CD14-positive monocyte (primary cell): ENCODE measurements around the gene PKD1. TPM values are rescaled to one million over a fixed set of nuclear protein-coding genes. Genes with fewer than 3 reads are reported as not detected.
A peak's percentile ranks its signal among the peaks of the same experiment; 100 is the strongest.

Experiments used
- DNase-seq, 3 donors: peaks; one replicate each; pipeline ENCODE4 v3.0.0-alpha.2; 2011 to 2022
- H2AFZ ChIP-seq: 2 replicates; pipeline ENCODE4 v1.6.0; 2012; ENCODE audit warnings: mild to moderate bottlenecking, low read depth, low read length, inconsistent platforms; ENCODE audit not compliant: insufficient read depth, poor library complexity, severe bottlenecking
- H3K27ac ChIP-seq, 2 donors: 1 replicate in 1 of 2; 2 replicates in 1 of 2; pipeline ENCODE4 v1.5.1; 2012 to 2013; ENCODE audit warnings: low read length in 2 of 2, control low read depth in 1 of 2, inconsistent platforms in 1 of 2, low read depth in 1 of 2, mild to moderate bottlenecking in 1 of 2
- H3K27me3 ChIP-seq, 2 donors: one replicate each; pipeline versions ENCODE4 v1.6.0 to v1.6.1; 2011 to 2013; ENCODE audit warnings: low read length in 2 of 2; ENCODE audit not compliant: control insufficient read depth in 2 of 2, insufficient read depth in 2 of 2
- H3K36me3 ChIP-seq, 2 donors: replicated peaks in 1 of 2; 1 replicate in 1 of 2; 2 replicates in 1 of 2; pipeline versions ENCODE4 v1.5.1 to v1.6.1; 2012 to 2013; ENCODE audit warnings: low read length in 2 of 2, control low read depth in 1 of 2, inconsistent platforms in 1 of 2, mild to moderate bottlenecking in 1 of 2; ENCODE audit not compliant: insufficient read depth in 2 of 2, control insufficient read depth in 1 of 2
- H3K4me1 ChIP-seq, 2 donors: 1 replicate in 1 of 2; 2 replicates in 1 of 2; pipeline versions ENCODE4 v1.5.1 to v1.6.1; 2012 to 2013; ENCODE audit warnings: low read length in 2 of 2, control low read depth in 1 of 2, inconsistent platforms in 1 of 2, mild to moderate bottlenecking in 1 of 2, moderate library complexity in 1 of 2; ENCODE audit not compliant: insufficient read depth in 2 of 2, control insufficient read depth in 1 of 2
- H3K4me2 ChIP-seq: replicated peaks from 2 replicates; pipeline ENCODE3; 2012; ENCODE audit warnings: low read length, moderate library complexity, mild to moderate bottlenecking; ENCODE audit not compliant: poor library complexity, severe bottlenecking; ENCODE audit errors: extremely low read depth
- H3K4me3 ChIP-seq, 3 experiments: fragments of 200-600 bp in 1 of 3; sonication (generic) in 1 of 3; replicated peaks in 1 of 3; 1 replicate in 2 of 3; 2 replicates in 1 of 3; pipeline ENCODE4 v1.5.1; 2011 to 2013; ENCODE audit warnings: low read length in 3 of 3, mild to moderate bottlenecking in 3 of 3, control low read depth in 2 of 3, low read depth in 2 of 3, inconsistent platforms in 1 of 3, moderate library complexity in 1 of 3
- H3K79me2 ChIP-seq: 2 replicates; pipeline ENCODE4 v1.6.0; 2012; ENCODE audit warnings: mild to moderate bottlenecking, control low read depth, inconsistent platforms, low read length, moderate library complexity; ENCODE audit not compliant: insufficient read depth
- H3K9ac ChIP-seq: 2 replicates; pipeline ENCODE4 v1.6.0; 2017; ENCODE audit warnings: low read length, mild to moderate bottlenecking; ENCODE audit not compliant: insufficient read depth, poor library complexity, severe bottlenecking
- H3K9me3 ChIP-seq, 2 donors: replicated peaks in 1 of 2; 1 replicate in 1 of 2; 2 replicates in 1 of 2; pipeline versions ENCODE4 v1.5.1 to v1.6.1; 2012 to 2013; ENCODE audit warnings: low read length in 2 of 2, control low read depth in 1 of 2; ENCODE audit not compliant: control insufficient read depth in 1 of 2, insufficient read depth in 1 of 2
- H4K20me1 ChIP-seq: 2 replicates; pipeline ENCODE4 v1.6.0; 2012; ENCODE audit warnings: mild to moderate bottlenecking, low read length, control low read depth, moderate library complexity; ENCODE audit not compliant: insufficient read depth
- H3K27ac Mint-ChIP-seq, 7 donors: one replicate each; pipeline ENCODE4 v1.8.0; 2020; ENCODE audit warnings: mild to moderate bottlenecking in 7 of 7, mixed read lengths in 7 of 7, moderate library complexity in 6 of 7, inconsistent platforms in 2 of 7
- H3K27me3 Mint-ChIP-seq, 3 donors: one replicate each; pipeline ENCODE4 v1.8.0; 2021 to 2022; ENCODE audit warnings: low read depth in 3 of 3, mild to moderate bottlenecking in 3 of 3, mixed read lengths in 3 of 3, moderate library complexity in 3 of 3, inconsistent platforms in 1 of 3
- H3K36me3 Mint-ChIP-seq, 2 donors: one replicate each; pipeline ENCODE4 v1.8.0; 2020; ENCODE audit warnings: mixed read lengths in 2 of 2, inconsistent platforms in 1 of 2, mild to moderate bottlenecking in 1 of 2
- H3K4me1 Mint-ChIP-seq: one replicate; pipeline ENCODE4 v1.8.0; 2020; ENCODE audit warnings: mild to moderate bottlenecking, mixed read lengths
- H3K4me3 Mint-ChIP-seq, 2 donors: one replicate each; pipeline ENCODE4 v1.8.0; 2020; ENCODE audit warnings: mild to moderate bottlenecking in 2 of 2, mixed read lengths in 2 of 2, moderate library complexity in 1 of 2
- H3K9me3 Mint-ChIP-seq, 7 donors: one replicate each; pipeline ENCODE4 v1.8.0; 2020 to 2022; ENCODE audit warnings: mixed read lengths in 7 of 7, mild to moderate bottlenecking in 6 of 7, moderate library complexity in 6 of 7, inconsistent platforms in 2 of 7
- WGBS: methylation state at CpG from one replicate; pipeline ENCODE4 v1.1.5; 2013; ENCODE audit warnings: missing lambda C conversion rate; ENCODE audit not compliant: insufficient coverage; 5-methylcytosine and 5-hydroxymethylcytosine counted together
- intact Hi-C, 2 donors: fragments of 100-400 bp; cut with micrococcal nuclease; formaldehyde crosslinking; loops; one replicate each; pipeline versions ENCODE4 v1.15.0 to v1.15.1; 2023
- polyA plus RNA-seq, 3 donors: library from polyadenylated mRNA; depleted of rRNA in 1 of 3; unstranded in 2 of 3; stranded (reverse) in 1 of 3; fragments of 300-500 nt in 2 of 3; fragments of >200 nt in 1 of 3; fragmentation: Illumina TruSeq in 2 of 3; gene quantifications; 1 replicate in 2 of 3; 2 replicates in 1 of 3; pipeline ENCODE4 v1.2.3, GENCODE V29; 2012 to 2021
- TF ChIP-seq, protein P1 (sequence below): fragments of 200-600 bp; IDR thresholded peaks from one replicate; pipeline ENCODE4 v1.8.0; 2022; ENCODE audit warnings: antibody characterized with exemption, mild to moderate bottlenecking

Gene PKD1
- polyA plus RNA-seq, 3 donors, result 0.22 to 53.8 (median 1.6) TPM

DNA sequence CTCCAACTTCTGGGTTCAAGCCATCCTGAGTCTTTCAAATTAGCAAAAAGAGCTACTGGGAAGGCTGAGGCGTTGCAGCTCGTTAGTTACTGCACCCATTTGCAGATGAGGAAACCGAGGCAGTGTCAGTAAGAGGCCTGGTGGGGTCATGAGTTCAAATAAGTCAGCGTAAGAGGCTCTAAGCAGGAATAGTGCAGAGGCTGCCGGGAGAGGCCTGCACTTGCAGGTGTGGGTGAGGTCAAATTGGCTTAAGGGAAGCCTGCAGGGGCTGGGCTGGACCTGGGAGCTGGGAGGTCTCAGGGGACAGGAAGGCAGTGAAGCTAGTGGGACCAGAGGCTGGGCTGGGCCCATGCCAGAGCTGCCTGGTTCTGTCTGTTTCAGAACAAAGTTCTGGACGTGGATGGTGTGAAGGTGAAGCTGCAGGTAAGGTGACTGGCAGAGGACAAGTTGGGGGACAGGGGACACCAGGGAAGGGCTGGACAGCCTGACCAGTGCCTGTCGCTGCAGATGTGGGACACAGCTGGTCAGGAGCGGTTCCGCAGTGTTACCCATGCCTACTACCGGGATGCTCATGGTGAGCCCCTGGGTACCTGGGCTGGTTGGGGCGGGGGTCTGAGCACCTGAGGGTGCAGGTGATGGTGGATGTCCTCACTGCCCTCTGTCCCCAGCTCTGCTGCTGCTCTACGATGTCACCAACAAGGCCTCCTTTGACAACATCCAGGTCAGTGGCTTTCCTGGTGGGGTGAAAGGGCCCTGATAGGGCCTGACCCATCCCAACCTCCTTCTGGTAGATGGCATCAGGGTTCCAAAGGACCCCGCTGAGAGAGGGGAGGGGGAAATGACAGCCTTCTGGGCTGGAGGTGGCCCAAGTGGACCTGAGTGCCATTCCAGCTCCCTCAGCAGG is 15.7 kb upstream of the PKD1 start:
- no peak for DNase-seq
- H3K36me3 ChIP-seq, result peaks cover 3 to 9% of the 10 kb centered on the region in 2 donors
- Mint-ChIP-seq H3K27ac (peak overlapping the region in 1 of 7 donors; percentile 19), H3K9me3 (peaks cover 0 to 6% (median 0%) of the 10 kb centered on the region in 7 donors), H3K4me1 (peaks cover 53% of the 10 kb centered on the region), H3K4me3 (no peak overlapping the region), H3K36me3 (peaks cover 10 to 18% of the 10 kb centered on the region in 2 donors), H3K27me3 (peaks cover 13 to 30% (median 15%) of the 10 kb centered on the region in 3 donors)
- H3K27ac ChIP-seq, result no peak overlapping the region
- H4K20me1 ChIP-seq, result peaks cover 69% of the 10 kb centered on the region
- no peak overlapping the region for H3K9ac ChIP-seq
- no peaks in the 10 kb centered on the region for H3K9me3 ChIP-seq
- H2AFZ ChIP-seq, result no peak overlapping the region
- H3K27me3 ChIP-seq, result peaks cover 0 to 24% of the 10 kb centered on the region in 2 donors
- intact Hi-C loops, result loop anchor here (5.0 to 10.0 kb wide), 5 partner anchors 129 to 353 kb away; partner anchors contain the start of genes ZNF598 (in 2 of the 2) and MSRB1 (in 1 of the 2)
- no peak overlapping the region for H3K4me2 ChIP-seq
- H3K4me3 ChIP-seq, result no peak overlapping the region
- TF ChIP-seq, protein P1, sequence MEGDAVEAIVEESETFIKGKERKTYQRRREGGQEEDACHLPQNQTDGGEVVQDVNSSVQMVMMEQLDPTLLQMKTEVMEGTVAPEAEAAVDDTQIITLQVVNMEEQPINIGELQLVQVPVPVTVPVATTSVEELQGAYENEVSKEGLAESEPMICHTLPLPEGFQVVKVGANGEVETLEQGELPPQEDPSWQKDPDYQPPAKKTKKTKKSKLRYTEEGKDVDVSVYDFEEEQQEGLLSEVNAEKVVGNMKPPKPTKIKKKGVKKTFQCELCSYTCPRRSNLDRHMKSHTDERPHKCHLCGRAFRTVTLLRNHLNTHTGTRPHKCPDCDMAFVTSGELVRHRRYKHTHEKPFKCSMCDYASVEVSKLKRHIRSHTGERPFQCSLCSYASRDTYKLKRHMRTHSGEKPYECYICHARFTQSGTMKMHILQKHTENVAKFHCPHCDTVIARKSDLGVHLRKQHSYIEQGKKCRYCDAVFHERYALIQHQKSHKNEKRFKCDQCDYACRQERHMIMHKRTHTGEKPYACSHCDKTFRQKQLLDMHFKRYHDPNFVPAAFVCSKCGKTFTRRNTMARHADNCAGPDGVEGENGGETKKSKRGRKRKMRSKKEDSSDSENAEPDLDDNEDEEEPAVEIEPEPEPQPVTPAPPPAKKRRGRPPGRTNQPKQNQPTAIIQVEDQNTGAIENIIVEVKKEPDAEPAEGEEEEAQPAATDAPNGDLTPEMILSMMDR, result no peak
- H3K79me2 ChIP-seq, result peaks cover 42% of the 10 kb centered on the region
- 86% methylated on average over 11 of the region's 13 CpGs for WGBS
- H3K4me1 ChIP-seq, result peaks cover 44 to 56% of the 10 kb centered on the region in 2 donors

DNA sequence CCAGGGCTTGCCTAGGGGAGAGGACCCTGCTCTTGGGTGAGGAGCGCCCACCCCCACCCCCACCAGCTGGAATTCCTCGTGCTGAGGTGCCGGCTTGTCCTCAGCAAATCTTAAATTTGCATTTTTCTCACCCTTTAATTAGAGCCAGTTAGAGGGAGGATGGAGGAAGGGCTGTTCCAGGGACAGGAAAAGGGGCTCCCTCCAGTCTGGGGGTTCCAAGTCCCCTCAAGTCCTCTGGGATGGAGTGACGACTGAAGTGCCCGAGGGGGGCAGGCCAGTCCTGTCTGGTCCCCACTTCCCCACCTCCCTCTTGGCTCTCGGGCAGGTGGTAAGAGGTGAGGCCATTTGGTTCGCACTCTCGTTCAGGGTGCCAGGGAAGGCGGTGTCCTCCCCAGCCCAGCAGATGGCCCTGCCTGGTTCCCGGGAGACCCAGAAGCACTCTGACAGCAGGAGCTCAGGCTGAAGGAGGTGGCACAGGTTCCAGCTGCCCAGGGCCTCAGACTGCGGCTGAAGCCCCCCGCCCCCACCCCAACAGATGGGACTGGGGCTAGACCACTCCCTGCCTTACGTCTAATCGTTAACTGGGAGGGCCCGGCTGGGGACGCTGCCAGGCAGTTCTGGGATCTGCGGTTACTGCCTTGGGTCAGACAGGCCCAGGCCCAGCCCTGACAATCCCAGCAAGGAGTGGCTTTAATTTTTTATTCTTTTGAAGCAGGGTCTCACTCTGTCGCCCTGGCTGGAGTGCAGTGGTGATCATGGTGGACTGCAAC is 14.9 kb upstream of the PKD1 start:
- Histone ChIP-seq H3K9me3 (no peaks in the 10 kb centered on the region), H3K4me2 (no peak overlapping the region), H4K20me1 (peaks cover 64% of the 10 kb centered on the region), H3K36me3 (peaks cover 3 to 9% of the 10 kb centered on the region in 2 donors), H3K9ac (no peak overlapping the region), H3K27ac (no peak overlapping the region), H3K79me2 (peaks cover 35% of the 10 kb centered on the region), H3K4me3 (no peak overlapping the region), H3K27me3 (peaks cover 0 to 24% of the 10 kb centered on the region in 2 donors), H3K4me1 (peaks cover 41 to 51% of the 10 kb centered on the region in 2 donors), H2AFZ (no peak overlapping the region)
- intact Hi-C loops, result loop anchor here (5.0 to 10.0 kb wide), 5 partner anchors 128 to 354 kb away; partner anchors contain the start of genes ZNF598 (in 2 of the 2) and MSRB1 (in 1 of the 2)
- no peak for DNase-seq
- Mint-ChIP-seq H3K9me3 (peaks cover 0 to 6% (median 0%) of the 10 kb centered on the region in 7 donors), H3K36me3 (peaks cover 10 to 18% of the 10 kb centered on the region in 2 donors), H3K27me3 (peaks cover 13 to 31% (median 15%) of the 10 kb centered on the region in 3 donors), H3K4me3 (no peak overlapping the region), H3K27ac (no peak overlapping the region), H3K4me1 (peaks cover 48% of the 10 kb centered on the region)
- WGBS, result 87% methylated on average over 10 of the region's 18 CpGs
- TF ChIP-seq, protein P1, result no peak
